Gastrocnemius medialis (tissue), 4 donors: ENCODE measurements around the gene POLR3K.

Experiments used
- POLR2A ChIP-seq, 2 donors: fragments of 450-650 bp; IDR thresholded peaks; one replicate each; pipeline ENCODE4 v1.6.1; 2017; ENCODE audit warnings: antibody characterized with exemption in 2 of 2, mild to moderate bottlenecking in 2 of 2, moderate library complexity in 2 of 2
- TF ChIP-seq, protein P1 (sequence below), 5 experiments: fragments of 450-650 bp in 3 of 5; fragments of 200-600 bp in 2 of 5; sonication (generic) in 2 of 5; IDR thresholded peaks in 4 of 5; conservative IDR thresholded peaks in 1 of 5; 1 replicate in 4 of 5; 2 replicates in 1 of 5; pipeline ENCODE4 v1.5.1; 2016 to 2019; ENCODE audit warnings: antibody characterized with exemption in 5 of 5, mild to moderate bottlenecking in 3 of 5, moderate library complexity in 3 of 5

DNA sequence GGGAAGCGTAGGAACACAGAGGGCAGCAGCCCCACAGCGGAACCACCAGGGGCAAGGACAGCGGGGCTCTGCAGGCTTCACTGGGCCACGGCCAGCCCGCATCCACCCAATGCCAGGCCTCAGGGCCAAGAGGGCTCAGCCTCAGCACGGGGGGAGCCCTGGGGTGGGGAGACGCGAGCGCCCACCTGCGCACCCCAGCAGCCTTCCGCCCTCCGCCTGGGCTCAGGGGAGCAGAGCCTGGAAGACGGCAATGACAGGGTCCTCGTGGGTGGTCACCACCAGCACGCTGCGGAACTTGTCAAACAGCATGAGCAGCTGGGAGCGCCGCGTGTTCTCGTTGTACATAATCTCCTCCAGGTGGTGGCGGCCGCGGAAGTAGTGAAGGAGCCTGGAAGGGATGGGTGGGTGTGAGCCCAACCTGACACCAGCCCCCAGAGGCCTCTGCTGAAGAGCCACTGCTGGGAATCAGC, 33.1 kb upstream of the POLR3K start:
- TF ChIP-seq, protein P1, sequence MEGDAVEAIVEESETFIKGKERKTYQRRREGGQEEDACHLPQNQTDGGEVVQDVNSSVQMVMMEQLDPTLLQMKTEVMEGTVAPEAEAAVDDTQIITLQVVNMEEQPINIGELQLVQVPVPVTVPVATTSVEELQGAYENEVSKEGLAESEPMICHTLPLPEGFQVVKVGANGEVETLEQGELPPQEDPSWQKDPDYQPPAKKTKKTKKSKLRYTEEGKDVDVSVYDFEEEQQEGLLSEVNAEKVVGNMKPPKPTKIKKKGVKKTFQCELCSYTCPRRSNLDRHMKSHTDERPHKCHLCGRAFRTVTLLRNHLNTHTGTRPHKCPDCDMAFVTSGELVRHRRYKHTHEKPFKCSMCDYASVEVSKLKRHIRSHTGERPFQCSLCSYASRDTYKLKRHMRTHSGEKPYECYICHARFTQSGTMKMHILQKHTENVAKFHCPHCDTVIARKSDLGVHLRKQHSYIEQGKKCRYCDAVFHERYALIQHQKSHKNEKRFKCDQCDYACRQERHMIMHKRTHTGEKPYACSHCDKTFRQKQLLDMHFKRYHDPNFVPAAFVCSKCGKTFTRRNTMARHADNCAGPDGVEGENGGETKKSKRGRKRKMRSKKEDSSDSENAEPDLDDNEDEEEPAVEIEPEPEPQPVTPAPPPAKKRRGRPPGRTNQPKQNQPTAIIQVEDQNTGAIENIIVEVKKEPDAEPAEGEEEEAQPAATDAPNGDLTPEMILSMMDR (IDR thresholded peaks at IDR 0.05 in 4 of 5, conservative IDR thresholded peaks at IDR 0.05 in 1 of 5) = no peak
- TF ChIP-seq POLR2A (IDR thresholded peaks at IDR 0.05) = no peak
